ENCODE data around the gene MPRIP. TPM values are rescaled to one million over a fixed set of nuclear protein-coding genes. Genes with fewer than 3 reads are reported as not detected.
A peak's percentile ranks its signal among the peaks of the same experiment; 100 is the strongest.

The MPRIP gene
- total RNA-seq, 1 donor from 2014 or later: 224 TPM

GRCh38 chr17:17081304-17081940, 39.2 kb downstream of the MPRIP start:
- no peak overlapping the region for H3K27ac Mint-ChIP-seq
- no peak for DNase-seq (ENCODE audit: low spot score in 2 of 2, unreplicated experiment in 2 of 2)
- H3K27me3 Mint-ChIP-seq (ENCODE audit: low read depth): no peaks in the 10 kb centered on the region
- H3K36me3 Mint-ChIP-seq: peaks cover 22% of the 10 kb centered on the region
- no peaks in the 10 kb centered on the region for H3K9me3 Mint-ChIP-seq
- H3K4me3 Mint-ChIP-seq: no peak overlapping the region
- no peak for TF ChIP-seq CTCF (IDR thresholded peaks at IDR 0.05; ENCODE audit: unreplicated experiment)
- H3K4me1 Mint-ChIP-seq: peaks cover 26% of the 10 kb centered on the region

- H3K4me1 Mint-ChIP-seq: peaks cover 20% of the 10 kb centered on the region
- no peak for TF ChIP-seq CTCF (IDR thresholded peaks at IDR 0.05; ENCODE audit: unreplicated experiment)
- H3K9me3 Mint-ChIP-seq: no peaks in the 10 kb centered on the region
- no peak overlapping the region for H3K27ac Mint-ChIP-seq
- H3K27me3 Mint-ChIP-seq (ENCODE audit: low read depth): no peaks in the 10 kb centered on the region
- peaks cover 19% of the 10 kb centered on the region for H3K36me3 Mint-ChIP-seq
- H3K4me3 Mint-ChIP-seq: no peak overlapping the region
- DNase-seq (ENCODE audit: low spot score in 2 of 2, unreplicated experiment in 2 of 2): no peak
These were observed 40.6 kb downstream of the MPRIP start for GRCh38 chr17:17082878-17083277.

- H3K27me3 Mint-ChIP-seq (ENCODE audit: low read depth): no peaks in the 10 kb centered on the region
- DNase-seq (ENCODE audit: low spot score in 2 of 2, unreplicated experiment in 2 of 2): no peak
- H3K9me3 Mint-ChIP-seq: no peaks in the 10 kb centered on the region
- TF ChIP-seq CTCF (IDR thresholded peaks at IDR 0.05; ENCODE audit: unreplicated experiment): no peak
- peaks cover 18% of the 10 kb centered on the region for H3K36me3 Mint-ChIP-seq
- no peak overlapping the region for H3K27ac Mint-ChIP-seq
- H3K4me1 Mint-ChIP-seq: peaks cover 9% of the 10 kb centered on the region
- H3K4me3 Mint-ChIP-seq: no peak overlapping the region
These were observed 42.1 kb downstream of the MPRIP start for GRCh38 chr17:17084317-17084835.

GRCh38 chr17:17084941-17085340, 42.7 kb downstream of the MPRIP start:
- no peak for TF ChIP-seq CTCF (IDR thresholded peaks at IDR 0.05; ENCODE audit: unreplicated experiment)
- Mint-ChIP-seq H3K9me3 (no peaks in the 10 kb centered on the region), H3K4me1 (peaks cover 5% of the 10 kb centered on the region), H3K36me3 (peaks cover 20% of the 10 kb centered on the region), H3K27me3 (ENCODE audit: low read depth) (no peaks in the 10 kb centered on the region), H3K27ac (no peak overlapping the region), H3K4me3 (no peak overlapping the region)
- no peak for DNase-seq (ENCODE audit: low spot score in 2 of 2, unreplicated experiment in 2 of 2)

- no peak for DNase-seq (ENCODE audit: low spot score in 2 of 2, unreplicated experiment in 2 of 2)
- TF ChIP-seq CTCF (IDR thresholded peaks at IDR 0.05; ENCODE audit: unreplicated experiment): no peak
- H3K27me3 Mint-ChIP-seq (ENCODE audit: low read depth): no peaks in the 10 kb centered on the region
- no peak overlapping the region for H3K4me3 Mint-ChIP-seq
- H3K9me3 Mint-ChIP-seq: no peaks in the 10 kb centered on the region
- peak overlapping the region; percentile 1 for H3K27ac Mint-ChIP-seq
- peaks cover 20% of the 10 kb centered on the region for H3K36me3 Mint-ChIP-seq
- H3K4me1 Mint-ChIP-seq: peaks cover 4% of the 10 kb centered on the region
These were observed 44.3 kb downstream of the MPRIP start for GRCh38 chr17:17086585-17086984.

All from mesothelial cell of epicardium (in vitro differentiated cells).